HFF-Myc (cell line): Measurements from ENCODE around the gene FAM163A.

Experiments
- DNase-seq: peaks from one replicate; pipeline ENCODE4 v3.0.0-alpha.2; 2011; ENCODE audit warnings: low read depth; ENCODE audit errors: extremely low read depth
- H3K4me3 ChIP-seq: replicated peaks from 2 replicates; pipeline ENCODE4 v1.5.1; 2011; ENCODE audit warnings: low read depth, mild to moderate bottlenecking, control low read depth, low read length
- CTCF ChIP-seq: IDR thresholded peaks from 2 replicates; pipeline ENCODE4 v1.5.1; 2012; ENCODE audit warnings: mild to moderate bottlenecking, low read depth, low read length, control low read depth; ENCODE audit errors: missing control alignments

FAM163A gene

GRCh38 chr1:179750630-179751029 lies 7.5 kb downstream of the FAM163A start:
- TF ChIP-seq CTCF = no peak
- DNase-seq = no peak
- no peak overlapping the region for H3K4me3 ChIP-seq

DNA sequence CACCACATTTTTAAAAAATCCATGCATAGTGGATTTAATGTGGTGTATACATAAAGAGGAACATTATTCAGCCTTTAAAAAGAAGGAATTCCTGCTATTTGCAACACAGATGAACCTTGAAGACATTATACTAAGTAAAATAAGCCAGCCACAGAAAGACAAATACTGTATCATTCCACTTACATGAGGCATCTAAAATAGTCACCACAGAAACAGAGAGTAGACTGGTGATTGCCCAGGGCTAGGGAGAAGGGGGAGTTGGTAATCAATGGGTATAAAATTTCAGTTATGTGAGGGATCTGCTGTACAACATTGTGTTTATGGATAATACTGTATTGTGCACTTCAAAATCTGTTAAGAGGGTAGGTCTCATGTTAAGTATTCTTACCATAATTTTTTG lies 10.0 kb downstream of the FAM163A start:
- no peak overlapping the region for H3K4me3 ChIP-seq
- no peak for TF ChIP-seq CTCF
- no peak for DNase-seq

DNA sequence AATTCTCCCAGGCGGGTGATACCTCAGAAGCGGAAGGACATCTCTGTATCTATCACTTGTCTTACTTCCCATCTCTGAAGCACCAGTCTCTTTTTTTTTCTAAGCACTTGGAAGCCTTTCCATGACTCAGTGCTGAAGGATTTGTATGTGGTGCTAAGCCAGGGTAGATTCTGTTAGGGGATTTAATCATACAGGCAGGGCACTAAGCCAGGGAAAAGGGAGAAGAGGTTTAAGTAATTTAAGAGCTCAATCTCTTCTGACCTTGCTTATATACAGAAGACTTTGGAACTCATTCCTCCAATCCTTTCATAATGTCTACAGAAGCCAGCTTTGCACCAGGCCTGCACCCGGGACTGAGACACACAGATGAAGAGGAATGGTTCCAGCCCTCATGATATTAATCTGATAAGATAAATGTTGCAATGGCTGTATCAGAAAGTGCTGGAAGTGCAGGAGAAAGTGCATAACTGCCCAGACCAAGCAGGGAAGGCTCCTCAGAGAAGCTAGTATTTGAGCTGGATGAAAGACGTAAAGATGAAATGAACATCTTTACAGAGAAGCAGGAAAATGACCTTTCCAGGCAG lies 11.0 kb downstream of the FAM163A start:
- no peak for DNase-seq
- TF ChIP-seq CTCF = no peak
- H3K4me3 ChIP-seq = no peak overlapping the region

GRCh38 chr1:179757933-179758332 lies 14.8 kb downstream of the FAM163A start:
- no peak overlapping the region for H3K4me3 ChIP-seq
- no peak for DNase-seq
- TF ChIP-seq CTCF = no peak

- TF ChIP-seq CTCF = no peak
- H3K4me3 ChIP-seq = no peak overlapping the region
- no peak for DNase-seq
These were observed 17.4 kb downstream of the FAM163A start for GRCh38 chr1:179760521-179760920.

DNA sequence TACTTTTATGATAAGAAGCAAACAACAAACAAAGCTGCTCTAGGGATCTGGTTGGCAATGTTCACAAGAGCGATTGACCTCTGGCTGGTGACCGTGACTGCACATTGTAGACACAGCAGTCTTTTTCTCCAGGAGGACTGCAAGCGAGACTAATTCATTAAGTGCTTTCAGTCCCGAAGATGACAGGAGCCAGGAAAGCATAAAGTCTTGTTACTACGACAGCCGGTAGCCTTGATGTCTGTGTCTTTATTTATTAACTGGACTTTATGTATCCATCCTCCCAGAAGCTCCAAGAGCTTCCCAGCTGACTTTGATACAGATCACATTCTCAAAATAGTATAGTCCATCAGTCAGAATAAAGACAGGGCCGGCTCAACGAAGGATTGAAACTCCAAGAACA lies 18.2 kb downstream of the FAM163A start:
- no peak for TF ChIP-seq CTCF
- no peak overlapping the region for H3K4me3 ChIP-seq
- no peak for DNase-seq
